GM19324 (cell line): Measurements from ENCODE around the gene LHFPL3.
"Not testable (repeated sequence)": the region's sequence is repeated elsewhere in the genome, so short reads cannot be mapped to it uniquely, and the experiment has no call there.

Source experiments
- ATAC-seq: cut with Tn5 transposase; IDR thresholded peaks from one replicate; pipeline ENCODE4 v1.9.1; 2021; ENCODE audit warnings: mild to moderate bottlenecking, moderate library complexity; ENCODE audit not compliant: unreplicated experiment, low FRiP score

LHFPL3 gene

GRCh38 chr7:104328296-104328969 is at the start of gene LHFPL3:
Gene LHFPL3 (plus strand): TSS chr7:104328603.
- no peak for ATAC-seq

GRCh38 chr7:104281685-104282084 is 46.7 kb upstream of the LHFPL3 start:
- ATAC-seq, result not testable (repeated sequence)

DNA sequence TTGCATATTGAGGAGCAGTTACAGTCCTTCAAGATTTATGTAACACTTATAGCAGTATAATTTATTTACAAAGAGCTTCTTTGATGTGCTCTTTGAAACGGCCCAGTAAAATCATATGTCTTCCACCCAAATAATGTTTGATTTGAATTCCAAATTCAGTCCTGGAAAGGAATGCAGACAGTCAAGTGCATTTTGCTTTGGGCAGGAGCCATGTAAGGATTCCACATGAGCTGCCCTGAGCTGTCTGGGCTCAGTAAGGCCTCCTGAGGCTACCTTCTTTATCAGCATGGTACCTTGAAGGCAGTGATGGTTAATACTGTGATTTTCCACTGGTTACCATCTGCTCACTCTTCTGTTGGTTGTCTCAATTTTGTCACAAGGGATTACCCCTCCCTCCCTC is 41.6 kb upstream of the LHFPL3 start:
- ATAC-seq, result no peak

- no peak for ATAC-seq
Observed at GRCh38 chr7:104288137-104288536, 40.3 kb upstream of the LHFPL3 start.

GRCh38 chr7:104294291-104294690 is 34.1 kb upstream of the LHFPL3 start:
- no peak for ATAC-seq

DNA sequence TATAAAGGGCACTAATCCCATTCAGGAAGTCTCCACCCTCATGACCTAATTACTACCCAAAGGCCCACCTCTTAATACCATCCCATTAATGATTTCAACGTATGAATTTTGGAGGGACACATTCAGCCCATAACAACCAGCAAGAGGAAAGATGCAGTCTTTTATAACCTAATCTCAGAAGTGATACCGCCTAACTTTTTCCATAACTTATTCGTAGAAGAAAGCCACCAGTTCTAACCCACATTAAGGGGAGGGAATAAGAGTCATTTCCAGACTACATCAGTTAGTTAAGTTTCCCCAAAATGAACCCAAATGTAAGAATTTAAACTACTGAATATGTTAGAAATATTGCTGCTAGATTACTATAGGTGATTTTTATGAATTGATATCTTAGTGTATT is 32.1 kb upstream of the LHFPL3 start:
- no peak for ATAC-seq

DNA sequence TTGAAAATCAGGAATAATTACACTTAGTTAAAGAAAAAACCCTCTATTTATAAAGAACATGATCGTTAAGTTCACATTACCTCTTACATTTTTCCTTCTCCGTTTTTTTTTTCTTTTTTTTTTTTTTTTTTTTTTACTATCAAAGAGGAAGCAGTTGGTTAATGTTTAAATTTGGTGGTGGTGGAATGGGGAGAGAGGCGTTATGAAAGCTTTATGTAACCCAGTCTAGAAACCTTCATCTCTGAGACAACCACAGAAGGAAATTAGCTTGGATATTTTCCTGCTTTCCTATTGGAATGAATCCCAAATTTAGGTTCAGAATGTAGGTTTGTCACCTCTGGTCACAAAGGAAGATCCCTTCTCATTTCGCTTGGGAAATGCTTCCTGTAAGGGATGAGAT is 31.5 kb upstream of the LHFPL3 start:
- ATAC-seq, result no peak

DNA sequence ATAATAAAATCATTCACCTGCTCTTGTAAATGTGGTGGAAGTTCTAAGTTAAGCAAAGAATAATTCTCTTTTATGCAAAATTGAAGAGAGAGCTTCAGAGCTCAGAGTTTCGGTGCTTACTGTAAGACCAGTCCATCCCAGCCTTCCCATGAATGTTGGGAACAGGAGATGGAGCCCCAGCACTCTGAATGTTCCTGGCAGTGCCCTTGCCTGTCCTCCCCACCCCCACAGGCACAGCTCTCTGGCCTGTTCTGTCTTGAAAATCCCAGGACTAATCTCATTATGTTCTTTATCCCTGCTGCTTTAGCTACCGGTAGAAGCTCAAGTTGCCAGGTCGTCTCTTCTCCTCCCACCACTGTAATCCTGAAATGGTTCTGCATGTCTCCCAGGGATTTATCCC is 29.1 kb upstream of the LHFPL3 start:
- ATAC-seq, result no peak

DNA sequence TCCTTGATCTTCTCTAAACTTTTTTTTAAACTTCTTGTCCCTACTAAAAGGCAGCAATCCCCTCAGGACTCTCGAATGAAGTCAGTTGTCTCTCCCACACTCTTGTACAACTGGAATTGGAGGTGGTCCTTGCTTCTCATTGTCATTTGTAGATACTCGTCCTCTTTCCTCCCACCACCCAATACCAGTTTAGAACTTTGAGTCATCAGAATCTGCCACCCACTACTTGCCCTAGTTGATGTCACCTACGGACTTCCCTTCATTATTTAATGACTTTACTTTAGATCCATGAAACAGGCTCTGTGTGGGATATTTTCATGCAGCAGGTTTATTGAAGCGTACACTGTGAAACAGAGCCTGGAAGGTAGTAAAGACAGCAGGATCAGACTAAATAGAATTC is 28.6 kb upstream of the LHFPL3 start:
- no peak for ATAC-seq

DNA sequence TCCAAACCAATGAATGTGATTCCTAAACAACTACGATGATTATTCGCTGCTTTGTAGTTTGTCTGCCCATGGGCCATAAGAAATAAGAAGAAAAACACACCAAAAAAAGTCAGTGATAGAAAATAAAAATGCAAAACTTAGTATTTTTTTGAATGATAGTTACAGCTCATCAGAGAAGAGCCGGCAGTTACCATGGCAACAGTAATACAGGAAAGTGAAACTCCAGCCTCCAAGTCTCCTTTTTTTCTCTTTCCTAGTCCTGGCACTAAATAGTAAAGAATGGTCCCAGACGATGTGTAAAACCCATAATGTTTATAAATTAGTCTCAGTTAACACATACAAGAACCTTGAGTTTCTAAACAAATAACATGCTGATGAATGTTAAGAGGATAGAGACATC is 21.6 kb upstream of the LHFPL3 start:
- ATAC-seq, result no peak

DNA sequence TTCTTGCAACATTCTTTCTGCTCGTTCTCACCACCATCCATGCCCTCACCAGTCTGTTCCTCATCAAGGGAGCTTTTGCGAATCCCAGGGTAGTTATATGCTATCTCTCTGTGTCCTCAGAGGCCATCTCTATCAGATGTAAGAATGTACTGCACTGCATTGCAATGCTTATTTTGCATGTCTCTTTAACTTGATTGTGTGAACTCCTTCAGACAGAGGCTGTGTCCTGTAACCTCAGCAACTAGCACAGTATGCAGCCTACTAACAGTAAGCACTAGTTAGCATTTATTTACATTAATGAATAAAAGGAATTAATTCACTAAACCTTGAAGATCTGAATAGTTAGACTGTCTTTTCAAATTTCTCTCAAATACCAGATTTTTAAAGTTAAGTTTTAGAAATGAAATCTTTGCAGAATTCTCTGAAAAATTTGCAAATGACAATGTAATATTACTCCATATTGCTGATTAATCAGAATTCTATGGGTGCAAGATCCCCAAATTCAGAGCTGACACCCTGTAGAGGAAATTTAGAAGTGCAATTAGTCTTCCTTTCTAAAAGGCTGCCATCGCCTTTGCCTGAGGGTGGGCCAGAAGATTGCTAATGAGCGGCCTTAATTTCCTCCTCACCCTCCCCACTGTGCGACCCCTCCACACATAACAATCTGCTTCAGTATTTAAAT is 10.3 kb upstream of the LHFPL3 start:
- ATAC-seq, result no peak

DNA sequence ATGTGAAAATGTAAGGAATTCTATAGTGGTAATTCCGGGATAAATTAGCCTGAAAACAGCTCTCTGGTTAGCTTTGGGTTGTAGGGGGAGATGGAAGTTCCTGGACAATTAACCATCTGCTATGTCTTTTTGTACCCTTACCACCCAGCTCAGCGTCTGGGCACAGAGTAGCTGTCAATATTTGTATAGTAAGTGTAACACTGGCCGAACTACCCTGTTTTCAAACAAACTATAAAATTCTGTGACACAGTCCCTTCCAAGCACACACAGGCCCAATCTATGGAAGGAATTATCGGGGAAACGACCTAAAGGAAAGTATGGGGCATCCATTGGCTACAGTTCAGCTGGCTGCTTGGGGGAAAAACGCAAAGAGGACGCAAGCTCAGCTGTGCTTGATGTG is 869 bp upstream of the LHFPL3 start:
- ATAC-seq, result no peak

GRCh38 chr7:104327938-104328295 is 486 bp upstream of the LHFPL3 start:
- no peak for ATAC-seq

DNA sequence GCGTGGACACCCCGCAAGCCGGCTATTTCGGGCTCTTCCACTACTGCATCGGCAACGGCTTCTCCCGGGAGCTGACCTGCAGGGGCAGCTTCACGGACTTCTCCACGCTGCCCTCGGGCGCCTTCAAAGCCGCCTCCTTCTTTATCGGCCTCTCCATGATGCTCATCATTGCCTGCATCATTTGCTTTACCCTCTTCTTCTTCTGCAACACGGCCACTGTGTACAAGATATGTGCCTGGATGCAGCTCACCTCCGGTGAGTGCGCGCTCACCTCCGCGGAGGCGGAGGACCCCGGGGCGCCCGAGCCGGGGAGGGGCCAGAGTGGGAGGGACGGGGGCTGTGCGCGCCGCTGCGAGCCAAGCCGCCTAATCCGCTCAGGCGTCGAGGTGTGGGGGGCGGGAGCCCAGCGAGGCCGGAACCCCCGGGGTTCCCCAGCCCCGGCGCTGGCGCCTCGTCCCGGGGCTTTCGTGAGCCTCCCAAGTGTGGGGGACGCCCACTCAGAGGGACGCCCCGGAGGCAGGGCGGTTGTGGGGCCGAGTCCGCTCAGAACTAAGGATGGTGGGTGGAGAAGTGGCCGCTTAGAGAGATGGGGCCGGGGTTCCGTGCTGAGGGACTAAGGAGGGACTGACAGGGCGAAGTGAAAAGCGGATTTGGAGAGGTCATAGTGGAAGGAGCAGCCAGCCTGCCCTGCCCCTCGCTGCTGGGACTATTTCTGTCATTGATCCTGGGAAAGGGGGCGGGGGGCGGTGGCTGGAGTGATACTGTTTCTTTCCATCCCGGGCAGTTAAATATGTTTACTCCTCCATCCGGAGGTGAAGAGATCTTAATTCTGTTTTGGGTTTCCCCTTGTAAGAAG is 795 bp downstream of the LHFPL3 start:
- no peak for ATAC-seq

- ATAC-seq, result no peak
Observed at GRCh38 chr7:104341546-104341945, 13.1 kb downstream of the LHFPL3 start.

DNA sequence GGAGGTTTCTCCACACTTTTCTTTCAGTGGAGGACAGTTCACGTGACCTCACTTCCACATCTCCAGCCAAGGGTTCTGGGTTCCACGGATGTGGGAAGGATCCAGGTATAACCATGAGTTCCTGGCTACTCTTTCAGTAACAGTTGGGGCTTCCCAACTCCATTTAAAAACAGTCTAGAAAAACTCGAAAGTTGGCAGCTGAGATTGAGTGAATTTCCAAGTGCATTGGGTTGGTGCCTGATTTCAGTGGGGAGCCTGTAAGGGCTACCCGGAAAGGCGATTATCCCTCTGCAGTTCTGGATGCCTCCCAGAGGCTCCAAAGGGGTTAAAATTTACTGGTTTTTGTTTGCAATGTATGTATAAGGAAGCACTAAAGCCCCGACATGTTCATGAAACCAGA is 24.3 kb downstream of the LHFPL3 start:
- ATAC-seq, result no peak

- no peak for ATAC-seq
Observed at GRCh38 chr7:104357166-104357565, 28.8 kb downstream of the LHFPL3 start.

- ATAC-seq, result no peak
Observed at GRCh38 chr7:104358446-104359132, 30.2 kb downstream of the LHFPL3 start.

- ATAC-seq, result no peak
Observed at GRCh38 chr7:104362756-104363155, 34.4 kb downstream of the LHFPL3 start.

DNA sequence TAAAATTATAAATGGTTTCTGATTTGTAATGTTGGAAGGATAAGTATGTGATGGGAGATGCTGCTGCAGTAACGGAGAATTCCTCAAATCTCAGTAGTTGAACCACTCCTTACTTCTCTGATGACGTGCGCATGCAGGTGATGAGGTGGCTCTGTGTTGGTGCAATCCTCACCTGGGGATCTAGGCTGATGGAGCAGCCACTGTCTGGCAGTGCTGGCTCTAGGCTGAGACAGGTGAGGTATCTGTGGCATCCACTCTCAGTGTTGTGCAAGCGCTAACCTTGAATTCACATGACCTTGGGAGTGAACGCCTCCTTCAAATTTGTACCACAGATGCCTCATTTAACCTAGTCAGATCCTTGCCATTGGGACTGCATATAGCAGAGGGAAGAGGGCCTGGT is 35.0 kb downstream of the LHFPL3 start:
- no peak for ATAC-seq

DNA sequence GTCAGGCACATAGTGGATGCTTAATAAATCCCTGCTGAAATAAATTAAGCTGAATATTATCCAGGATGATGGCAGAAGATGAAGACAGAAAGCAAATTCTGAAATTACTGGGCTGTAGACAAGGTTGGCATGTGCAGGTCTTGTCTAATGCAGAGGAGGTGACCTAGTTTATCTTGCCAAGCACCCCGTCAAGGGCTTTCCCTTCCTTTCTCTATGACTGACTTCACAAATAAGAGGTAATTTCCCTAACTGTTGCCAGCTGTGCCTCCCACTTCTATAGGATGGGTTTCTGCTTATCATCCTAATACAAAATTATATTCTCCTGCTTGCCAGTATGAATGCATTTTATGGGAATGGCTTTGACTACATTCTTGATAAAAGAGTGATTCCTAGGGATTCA is 38.0 kb downstream of the LHFPL3 start:
- ATAC-seq, result no peak
